SK-N-SH (cell line): ENCODE results near the gene PNLDC1. TPM values are rescaled to one million over a fixed set of nuclear protein-coding genes. Genes with fewer than 3 reads are reported as not detected.
A peak's percentile ranks its signal among the peaks of the same experiment; 100 is the strongest.

Experiments used
- CTCF ChIA-PET: fragments of 300-600, 350-600 bp; formaldehyde crosslinking; extraction: SDS; loops from one replicate; lab custom pipeline; 2021; lab: Yijun Ruan, JAX
- POLR2A ChIA-PET: fragments of 350-600 bp; sonication (Branson Sonifier 250); formaldehyde crosslinking; extraction: SDS; loops from one replicate; lab custom pipeline; 2020; ENCODE audit warnings: antibody characterized with exemption, inconsistent platforms; lab: Yijun Ruan, JAX
- DNase-seq: peaks from one replicate; pipeline ENCODE4 v3.0.0; 2012
- H2AFZ ChIP-seq: fragments of 200-600 bp; sonication (generic); 2 replicates; pipeline ENCODE4 v1.8.1; 2016; ENCODE audit warnings: antibody characterized with exemption, mild to moderate bottlenecking, low read depth
- H3F3A ChIP-seq: fragments of 200-600 bp; sonication (generic); replicated peaks from 2 replicates; pipeline ENCODE3; 2016; ENCODE audit warnings: antibody characterized with exemption, mild to moderate bottlenecking; ENCODE audit not compliant: insufficient read depth
- H3K27ac ChIP-seq, 2 experiments: fragments of 200-500 bp in 1 of 2; fragments of 200-600 bp in 1 of 2; sonication (Bioruptor generic) in 1 of 2; sonication (generic), shearing (Covaris generic) in 1 of 2; 2 replicates each; pipeline versions ENCODE4 v1.5.1 to v1.6.1; 2014 to 2016; ENCODE audit warnings: low read depth in 2 of 2, inconsistent platforms in 1 of 2, low read length in 1 of 2, mild to moderate bottlenecking in 1 of 2, mixed read lengths in 1 of 2
- H3K27me3 ChIP-seq: fragments of 200-600 bp; sonication (generic), shearing (Covaris generic); 2 replicates; pipeline ENCODE4 v1.6.1; 2016; ENCODE audit warnings: mixed run types; ENCODE audit not compliant: insufficient read depth
- H3K36me3 ChIP-seq, 2 experiments: fragments of 200-500 bp in 1 of 2; fragments of 200-600 bp in 1 of 2; sonication (Bioruptor generic) in 1 of 2; sonication (generic) in 1 of 2; replicated peaks in 1 of 2; 2 replicates each; pipeline versions ENCODE3 to v1.5.1; 2014 to 2016; ENCODE audit warnings: low read length in 1 of 2, mild to moderate bottlenecking in 1 of 2; ENCODE audit not compliant: insufficient read depth in 2 of 2, control insufficient read depth in 1 of 2
- H3K4me1 ChIP-seq, 2 experiments: fragments of 200-500 bp in 1 of 2; fragments of 200-600 bp in 1 of 2; sonication (Bioruptor generic) in 1 of 2; sonication (generic), shearing (Covaris generic) in 1 of 2; 2 replicates each; pipeline versions ENCODE4 v1.5.1 to v1.6.1; 2014 to 2016; ENCODE audit warnings: low read depth in 1 of 2, low read length in 1 of 2, mixed run types in 1 of 2; ENCODE audit not compliant: insufficient read depth in 2 of 2, control insufficient read depth in 1 of 2
- H3K4me2 ChIP-seq: fragments of 200-600 bp; sonication (generic), shearing (Covaris generic); 2 replicates; pipeline ENCODE4 v1.6.1; 2017; ENCODE audit warnings: mixed run types
- H3K4me3 ChIP-seq, 2 experiments: fragments of 200-500 bp in 1 of 2; fragments of 200-600 bp in 1 of 2; sonication (Bioruptor generic) in 1 of 2; sonication (generic), shearing (Covaris generic) in 1 of 2; 2 replicates each; pipeline versions ENCODE4 v1.5.1 to v1.8.1; 2014 to 2016; ENCODE audit warnings: low read depth in 2 of 2, inconsistent platforms in 1 of 2, low read length in 1 of 2, mild to moderate bottlenecking in 1 of 2, mixed read lengths in 1 of 2, moderate library complexity in 1 of 2
- H3K79me2 ChIP-seq: fragments of 200-600 bp; sonication (generic); 2 replicates; pipeline ENCODE4 v1.8.1; 2017; ENCODE audit warnings: mild to moderate bottlenecking; ENCODE audit not compliant: insufficient read depth
- H3K9ac ChIP-seq: fragments of 200-600 bp; sonication (generic); 2 replicates; pipeline ENCODE4 v1.6.1; 2017; ENCODE audit warnings: mixed run types
- H3K9me2 ChIP-seq: fragments of 200-600 bp; sonication (generic); 2 replicates; pipeline ENCODE4 v1.6.1; 2017; ENCODE audit warnings: mixed run types
- H3K9me3 ChIP-seq: fragments of 200-600 bp; sonication (generic); 2 replicates; pipeline ENCODE4 v1.6.1; 2017; ENCODE audit warnings: mixed run types, mild to moderate bottlenecking, moderate library complexity
- H4K20me1 ChIP-seq: fragments of 200-600 bp; sonication (generic); 2 replicates; pipeline ENCODE4 v1.6.1; 2017; ENCODE audit warnings: mild to moderate bottlenecking, mixed run types; ENCODE audit not compliant: insufficient read depth
- CHD2 ChIP-seq: fragments of 150-350 bp; IDR thresholded peaks from 2 replicates; pipeline ENCODE4 v1.6.1; 2018; ENCODE audit warnings: low read length; ENCODE audit not compliant: partially characterized antibody
- CTCF ChIP-seq: fragments of 200-600 bp; sonication (generic); IDR thresholded peaks from 2 replicates; pipeline ENCODE4 v1.6.1; 2017; ENCODE audit warnings: antibody characterized with exemption, mild to moderate bottlenecking, moderate library complexity
- ELF1 ChIP-seq: IDR thresholded peaks from 2 replicates; pipeline ENCODE4 v1.4.0; 2012
- EP300 ChIP-seq, 2 experiments: IDR thresholded peaks; 2 replicates each; pipeline versions ENCODE4 v1.4.0 to v1.6.1; 2012; ENCODE audit warnings: borderline replicate concordance in 1 of 2, low read depth in 1 of 2, low read length in 1 of 2
- FOXM1 ChIP-seq: IDR thresholded peaks from 2 replicates; pipeline ENCODE4 v1.4.0; 2012; ENCODE audit warnings: low read depth, mild to moderate bottlenecking
- MEF2A ChIP-seq: IDR thresholded peaks from 2 replicates; pipeline ENCODE4 v1.4.0; 2012; ENCODE audit warnings: low read depth, borderline replicate concordance
- MXI1 ChIP-seq: IDR thresholded peaks from 2 replicates; pipeline ENCODE4 v1.6.1; 2012; ENCODE audit warnings: mild to moderate bottlenecking, low read depth, low read length, improper control_type of control experiment
- NFIC ChIP-seq: IDR thresholded peaks from 2 replicates; pipeline ENCODE4 v1.4.0; 2012; ENCODE audit warnings: borderline replicate concordance
- TEAD4 ChIP-seq: IDR thresholded peaks from 2 replicates; pipeline ENCODE4 v1.4.0; 2012; ENCODE audit warnings: mild to moderate bottlenecking, borderline replicate concordance; ENCODE audit not compliant: insufficient read depth
- WGBS: methylation state at CpG from one replicate; pipeline ENCODE4 v1.1.6; 2017; ENCODE audit warnings: low lambda C conversion rate; 5-methylcytosine and 5-hydroxymethylcytosine counted together
- polyA plus RNA-seq, 3 experiments: library from polyadenylated mRNA; depleted of rRNA; stranded (reverse); fragments of >200 nt; gene quantifications; 2 replicates each; pipeline ENCODE4 v1.2.3, GENCODE V29; 2012
- TF ChIP-seq, protein P1 (sequence below): fragments of 150-350 bp; IDR thresholded peaks from 2 replicates; pipeline ENCODE4 v1.6.1; 2016; ENCODE audit warnings: mild to moderate bottlenecking, low read depth, low read length
- TF ChIP-seq, protein P2 (sequence below): IDR thresholded peaks from 2 replicates; pipeline ENCODE4 v1.4.0; 2012; ENCODE audit warnings: low read depth

PNLDC1 gene
- polyA plus RNA-seq, 1 of the 3 experiments (the other 2 are of a cell fraction) = not detected

DNA sequence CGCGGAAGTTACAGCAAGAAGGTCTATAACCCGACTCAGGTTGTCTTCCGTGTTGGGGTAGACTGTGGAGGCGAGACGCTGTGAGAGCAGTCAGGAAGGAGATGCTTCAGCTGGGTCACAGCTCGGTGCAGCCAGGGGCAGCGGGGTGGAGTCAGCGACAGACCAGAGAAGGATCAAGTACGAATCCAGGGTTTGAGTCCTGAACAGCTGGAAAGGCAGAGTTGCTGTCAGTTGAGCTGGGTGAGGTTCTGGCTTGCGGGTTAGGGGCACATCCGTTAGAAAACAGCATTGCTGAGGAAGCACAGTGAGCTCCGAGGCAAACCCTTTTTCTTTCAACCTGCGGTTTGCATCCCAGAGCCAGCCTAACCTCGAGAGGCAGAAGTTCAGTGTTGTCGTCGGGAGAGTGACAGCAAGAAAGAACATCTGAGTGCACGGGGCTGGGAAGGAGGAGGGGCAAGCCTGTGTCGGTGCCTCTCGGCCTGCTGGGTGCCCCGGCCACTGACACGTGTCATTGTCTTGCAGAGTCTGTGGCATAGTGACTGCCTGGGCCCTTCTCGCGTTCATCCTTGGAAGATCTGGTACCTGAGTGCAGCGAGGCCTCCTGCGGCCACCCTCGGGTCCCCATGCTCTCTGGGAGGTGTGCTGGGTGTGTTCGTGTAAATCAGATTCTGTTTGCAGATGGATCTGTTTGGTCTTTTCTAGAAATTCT is 20.0 kb downstream of the PNLDC1 start:
- no peak overlapping the region for H3K4me3 ChIP-seq
- no peaks in the 10 kb centered on the region for H3K9me3 ChIP-seq
- TF ChIP-seq, protein P1, sequence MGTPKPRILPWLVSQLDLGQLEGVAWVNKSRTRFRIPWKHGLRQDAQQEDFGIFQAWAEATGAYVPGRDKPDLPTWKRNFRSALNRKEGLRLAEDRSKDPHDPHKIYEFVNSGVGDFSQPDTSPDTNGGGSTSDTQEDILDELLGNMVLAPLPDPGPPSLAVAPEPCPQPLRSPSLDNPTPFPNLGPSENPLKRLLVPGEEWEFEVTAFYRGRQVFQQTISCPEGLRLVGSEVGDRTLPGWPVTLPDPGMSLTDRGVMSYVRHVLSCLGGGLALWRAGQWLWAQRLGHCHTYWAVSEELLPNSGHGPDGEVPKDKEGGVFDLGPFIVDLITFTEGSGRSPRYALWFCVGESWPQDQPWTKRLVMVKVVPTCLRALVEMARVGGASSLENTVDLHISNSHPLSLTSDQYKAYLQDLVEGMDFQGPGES = no peak
- TF ChIP-seq FOXM1 (no peak), TEAD4 (no peak), MXI1 (no peak), MEF2A (no peak), CTCF (no peak), ELF1 (no peak), NFIC (no peak), EP300 (IDR thresholded peaks at IDR 0.05; ENCODE audit: borderline replicate concordance in 1 of 2, low read depth in 1 of 2, low read length in 1 of 2) (no peak)
- TF ChIP-seq, protein P2, sequence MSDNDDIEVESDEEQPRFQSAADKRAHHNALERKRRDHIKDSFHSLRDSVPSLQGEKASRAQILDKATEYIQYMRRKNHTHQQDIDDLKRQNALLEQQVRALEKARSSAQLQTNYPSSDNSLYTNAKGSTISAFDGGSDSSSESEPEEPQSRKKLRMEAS = no peak
- 51% methylated on average over 28 of the region's 28 CpGs for WGBS
- H3K36me3 ChIP-seq = no peaks in the 10 kb centered on the region
- ChIA-PET CTCF (no interaction called here), POLR2A (no interaction called here)
- no peaks in the 10 kb centered on the region for H3K9me2 ChIP-seq
- no peaks in the 10 kb centered on the region for H3F3A ChIP-seq
- H2AFZ ChIP-seq = 0 out of 2 replicates have a peak overlapping the region, but pooled peaks have one; percentile 22
- H4K20me1 ChIP-seq = no peaks in the 10 kb centered on the region
- H3K4me2 ChIP-seq = no peak overlapping the region
- no peak overlapping the region for H3K27ac ChIP-seq
- no peak overlapping the region for H3K9ac ChIP-seq
- no peaks in the 10 kb centered on the region for H3K79me2 ChIP-seq
- H3K27me3 ChIP-seq = no peaks in the 10 kb centered on the region; the same call in 1 of the 2 replicates
- no peak for DNase-seq
- no peaks in the 10 kb centered on the region; a peak in 1 of 4 replicates for H3K4me1 ChIP-seq

- Histone ChIP-seq H3K79me2 (no peaks in the 10 kb centered on the region), H3K9me3 (no peaks in the 10 kb centered on the region), H3K4me2 (no peak overlapping the region), H3F3A (no peaks in the 10 kb centered on the region), H3K36me3 (no peaks in the 10 kb centered on the region), H3K4me3 (no peak overlapping the region), H4K20me1 (no peaks in the 10 kb centered on the region), H3K27ac (no peak overlapping the region), H3K9me2 (no peaks in the 10 kb centered on the region), H3K4me1 (no peaks in the 10 kb centered on the region; a peak in 1 of 4 replicates), H2AFZ (no peak overlapping the region), H3K9ac (no peak overlapping the region), H3K27me3 (no peaks in the 10 kb centered on the region; the same call in 1 of the 2 replicates)
- 80% methylated on average over 10 of the region's 11 CpGs for WGBS
- no peak for DNase-seq
- TF ChIP-seq CHD2 = no peak
- POLR2A ChIA-PET = no interaction called here
- CTCF ChIA-PET = no interaction called here
These were observed 21.0 kb downstream of the PNLDC1 start for GRCh38 chr6:159821122-159821521.
